ENCODE results near the gene LNX1.

Gene LNX1

DNA sequence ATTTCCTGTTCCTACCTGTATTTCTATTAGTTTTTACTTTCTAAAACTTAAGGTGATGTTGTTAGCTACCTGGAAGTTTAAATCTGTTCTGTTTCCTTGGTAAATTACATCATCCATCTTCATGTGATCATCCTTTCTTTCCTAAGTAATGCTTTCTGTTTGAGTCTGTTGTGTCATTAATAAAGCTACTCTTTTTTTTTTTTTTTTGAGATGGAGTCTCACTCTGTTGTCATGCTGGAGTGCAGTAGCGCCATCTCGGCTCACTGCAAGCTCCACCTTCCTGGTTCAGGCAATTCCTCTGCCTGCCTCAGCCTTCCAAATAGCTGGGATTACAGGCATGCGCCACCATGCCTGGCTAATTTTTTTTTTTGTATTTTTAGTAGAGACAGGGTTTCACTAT is 140.5 kb downstream of the LNX1 start:
- TF ChIP-seq, protein P1, sequence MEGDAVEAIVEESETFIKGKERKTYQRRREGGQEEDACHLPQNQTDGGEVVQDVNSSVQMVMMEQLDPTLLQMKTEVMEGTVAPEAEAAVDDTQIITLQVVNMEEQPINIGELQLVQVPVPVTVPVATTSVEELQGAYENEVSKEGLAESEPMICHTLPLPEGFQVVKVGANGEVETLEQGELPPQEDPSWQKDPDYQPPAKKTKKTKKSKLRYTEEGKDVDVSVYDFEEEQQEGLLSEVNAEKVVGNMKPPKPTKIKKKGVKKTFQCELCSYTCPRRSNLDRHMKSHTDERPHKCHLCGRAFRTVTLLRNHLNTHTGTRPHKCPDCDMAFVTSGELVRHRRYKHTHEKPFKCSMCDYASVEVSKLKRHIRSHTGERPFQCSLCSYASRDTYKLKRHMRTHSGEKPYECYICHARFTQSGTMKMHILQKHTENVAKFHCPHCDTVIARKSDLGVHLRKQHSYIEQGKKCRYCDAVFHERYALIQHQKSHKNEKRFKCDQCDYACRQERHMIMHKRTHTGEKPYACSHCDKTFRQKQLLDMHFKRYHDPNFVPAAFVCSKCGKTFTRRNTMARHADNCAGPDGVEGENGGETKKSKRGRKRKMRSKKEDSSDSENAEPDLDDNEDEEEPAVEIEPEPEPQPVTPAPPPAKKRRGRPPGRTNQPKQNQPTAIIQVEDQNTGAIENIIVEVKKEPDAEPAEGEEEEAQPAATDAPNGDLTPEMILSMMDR (conservative IDR thresholded peaks at IDR 0.05; ENCODE audit: low read depth, low read length), result no peak
- H3K4me3 ChIP-seq (ENCODE audit: low read length), result no peak overlapping the region
- DNase-seq (ENCODE audit: low read depth), result no peak

DNA sequence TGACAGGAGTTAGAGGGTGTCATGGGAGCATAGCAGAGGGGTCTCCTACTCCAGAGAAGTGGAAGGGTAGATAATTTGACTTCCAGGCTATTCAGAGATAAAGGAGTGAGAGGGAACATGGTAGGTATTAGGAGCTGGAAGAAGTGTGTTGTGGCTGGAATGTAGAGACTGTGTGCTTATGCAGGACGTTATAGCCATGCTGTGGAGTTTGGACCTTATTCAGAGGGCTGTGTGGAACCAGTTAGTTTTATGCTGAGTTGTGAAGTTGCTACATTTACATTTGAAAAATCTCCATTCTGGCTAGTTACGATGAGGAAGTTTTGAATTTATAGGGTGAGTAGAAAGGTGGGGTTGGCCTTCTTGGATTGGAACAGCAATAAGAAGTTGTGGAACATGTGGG is 146.3 kb downstream of the LNX1 start:
- TF ChIP-seq, protein P1 (conservative IDR thresholded peaks at IDR 0.05; ENCODE audit: low read depth, low read length), result no peak
- no peak overlapping the region for H3K4me3 ChIP-seq (ENCODE audit: low read length)
- DNase-seq (ENCODE audit: low read depth), result no peak

DNA sequence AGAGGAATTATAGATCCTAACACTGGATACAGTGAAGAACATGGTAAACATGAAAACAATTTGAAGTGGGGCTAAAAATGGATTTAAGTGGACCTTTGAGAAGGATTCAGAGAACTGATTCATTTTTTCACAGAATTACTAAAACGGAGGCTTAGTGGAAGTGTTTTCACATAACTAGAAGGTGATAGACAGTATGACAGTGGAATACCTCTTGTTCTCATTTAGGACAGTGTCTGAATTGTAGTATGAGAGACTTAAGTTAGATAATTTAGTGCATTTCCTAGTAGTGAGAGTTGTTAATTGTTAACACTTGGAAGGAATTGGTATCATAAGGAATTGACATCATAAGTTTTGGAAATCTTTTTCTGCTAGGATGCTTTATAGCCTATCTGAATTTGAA is 149.7 kb downstream of the LNX1 start:
- TF ChIP-seq, protein P1 (conservative IDR thresholded peaks at IDR 0.05; ENCODE audit: low read depth, low read length), result no peak
- no peak for DNase-seq (ENCODE audit: low read depth)
- no peak overlapping the region for H3K4me3 ChIP-seq (ENCODE audit: low read length)

DNA sequence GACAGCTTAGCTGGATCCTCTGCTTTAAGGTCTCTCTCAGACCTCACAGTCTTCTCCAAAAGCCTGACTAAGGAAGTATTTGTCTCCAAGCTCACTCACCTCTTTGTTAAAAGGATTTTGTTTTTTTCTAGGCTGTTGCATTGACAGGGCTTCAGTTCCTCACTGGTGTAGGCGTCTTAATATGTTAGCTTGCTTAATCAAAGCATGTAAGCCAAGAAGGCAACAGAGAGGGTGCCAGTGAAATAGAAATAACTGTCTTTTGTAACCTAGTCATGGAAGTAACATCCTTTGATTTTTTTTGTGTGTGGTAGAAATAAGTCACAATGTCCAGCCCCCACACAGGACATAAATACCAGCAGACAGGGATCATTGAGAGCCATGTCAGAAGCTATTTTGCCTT is 155.0 kb downstream of the LNX1 start:
- DNase-seq (ENCODE audit: low read depth), result no peak
- no peak overlapping the region for H3K4me3 ChIP-seq (ENCODE audit: low read length)
- TF ChIP-seq, protein P1 (conservative IDR thresholded peaks at IDR 0.05; ENCODE audit: low read depth, low read length), result no peak

DNA sequence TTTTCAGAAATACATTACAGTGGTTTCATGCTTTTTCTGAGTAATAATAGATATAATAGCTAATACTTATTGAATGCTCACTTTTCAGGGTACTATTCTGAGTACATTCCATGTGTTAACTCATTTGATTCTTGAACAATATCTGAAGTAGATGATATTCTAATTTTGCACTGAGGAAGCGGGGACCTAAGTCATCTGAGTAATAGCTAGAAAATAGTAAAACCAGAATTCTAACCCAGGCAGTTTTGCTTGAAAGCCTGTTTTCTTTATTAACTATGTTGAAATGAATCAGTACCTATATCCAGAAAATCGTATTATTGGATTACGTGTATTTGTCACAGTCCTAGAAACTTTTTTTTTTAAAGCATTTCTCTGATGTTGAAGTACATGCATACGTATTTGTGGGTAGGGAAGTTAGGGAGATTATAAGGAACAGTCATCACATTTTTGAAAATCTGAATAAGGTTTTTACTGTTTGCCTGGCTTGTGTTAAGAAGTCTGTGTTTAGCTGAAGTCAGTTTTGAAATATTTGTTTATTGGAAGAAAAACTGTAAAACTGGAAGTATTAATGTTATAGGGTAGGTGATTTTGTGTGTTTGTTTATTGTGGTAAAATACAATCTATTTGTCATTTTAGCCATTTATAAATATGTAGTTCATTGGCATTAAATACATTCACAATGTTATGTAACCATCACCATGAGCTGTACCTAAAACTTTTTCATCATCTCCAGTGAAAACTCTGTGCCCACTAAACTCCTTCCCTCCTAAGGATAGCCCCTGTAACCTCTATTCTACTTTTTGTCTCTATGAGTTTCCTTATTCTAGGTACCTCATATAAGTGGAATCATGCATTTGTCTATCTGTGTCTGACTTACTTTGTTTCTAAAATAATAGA is 158.5 kb downstream of the LNX1 start:
- no peak for DNase-seq (ENCODE audit: low read depth)
- no peak overlapping the region for H3K4me3 ChIP-seq (ENCODE audit: low read length)
- TF ChIP-seq, protein P1 (conservative IDR thresholded peaks at IDR 0.05; ENCODE audit: low read depth, low read length), result no peak

DNA sequence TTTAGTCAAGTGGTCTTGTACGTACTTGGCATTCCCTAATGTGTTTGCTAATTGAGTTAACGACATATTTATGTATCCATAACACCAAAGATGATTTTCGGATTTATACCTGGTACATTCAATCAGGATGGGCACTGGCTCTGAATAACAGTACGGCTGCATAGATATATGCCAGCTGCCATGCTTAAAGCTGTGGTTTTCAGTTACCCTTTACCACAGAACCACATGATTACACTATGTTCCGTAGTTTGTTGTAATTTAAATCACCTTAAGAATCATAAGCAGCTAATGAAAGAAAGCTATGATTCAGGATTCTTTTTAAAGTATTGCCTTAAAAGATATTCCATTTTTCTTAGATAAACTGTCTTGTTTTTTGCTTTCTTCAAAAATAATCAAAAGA is 160.2 kb downstream of the LNX1 start:
- DNase-seq (ENCODE audit: low read depth), result no peak
- TF ChIP-seq, protein P1 (conservative IDR thresholded peaks at IDR 0.05; ENCODE audit: low read depth, low read length), result no peak
- no peak overlapping the region for H3K4me3 ChIP-seq (ENCODE audit: low read length)

DNA sequence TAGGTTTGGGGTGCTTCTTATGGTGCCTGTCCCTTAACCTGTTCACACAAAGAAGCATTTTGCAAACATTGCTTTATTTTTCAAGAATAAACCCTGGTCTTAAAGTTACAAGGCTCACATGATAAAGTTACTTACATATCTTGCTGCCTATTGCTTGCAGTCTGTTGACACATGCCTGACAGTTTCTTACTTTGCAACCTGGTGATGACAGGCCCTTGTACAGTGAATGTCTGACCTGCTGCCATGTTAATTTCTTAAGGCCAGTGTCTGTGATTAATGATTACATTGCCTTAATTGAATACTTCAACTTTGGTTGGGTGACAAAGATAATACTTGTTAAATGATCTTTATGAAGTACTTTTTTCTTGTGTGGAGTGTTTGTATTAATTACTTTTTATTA is 163.9 kb downstream of the LNX1 start:
- H3K4me3 ChIP-seq (ENCODE audit: low read length), result no peak overlapping the region
- TF ChIP-seq, protein P1 (conservative IDR thresholded peaks at IDR 0.05; ENCODE audit: low read depth, low read length), result no peak
- no peak for DNase-seq (ENCODE audit: low read depth)
